HCT116 (cell line): ENCODE measurements around the gene ZBED3. TPM values are rescaled to one million over a fixed set of nuclear protein-coding genes. Genes with fewer than 3 reads are reported as not detected.
"Not testable (repeated sequence)": the region's sequence is repeated elsewhere in the genome, so short reads cannot be mapped to it uniquely, and the experiment has no call there.

Experiments
- ATAC-seq: fragments of 200-7000 bp; cut with Tn5 transposase; 2 replicates; pipeline ENCODE4 v1.9.1; 2020; ENCODE audit warnings: mild to moderate bottlenecking, moderate library complexity
- BruUV-seq: library from RNA; stranded (reverse); fragments of 400-500 nt; replicated peaks from 2 replicates; lab custom pipeline; 2021; lab: Mats Ljungman, UMichigan
- CTCF ChIA-PET: fragments of 300-600 bp; sonication (Branson Sonifier 250); formaldehyde crosslinking; loops from one replicate; lab custom pipeline; 2021; ENCODE audit warnings: antibody characterized with exemption; lab: Charles Lee
- POLR2A ChIA-PET: fragments of 300-600, 350-600 bp; sonication (Branson Sonifier 250); formaldehyde crosslinking; loops from one replicate; lab custom pipeline; 2021; ENCODE audit warnings: antibody characterized with exemption; lab: Charles Lee
- RAD21 ChIA-PET, 2 experiments: fragments of 300-600 bp; sonication (Branson Sonifier 250); formaldehyde crosslinking; loops; one replicate each; lab custom pipeline; 2023; ENCODE audit warnings: low total read pairs in 2 of 2; ENCODE audit not compliant: uncharacterized antibody in 2 of 2, unreplicated experiment in 2 of 2, low non-redundant PET in 1 of 2; lab: Charles Lee
- DNase-seq: peaks from one replicate; pipeline ENCODE4 v3.0.0-alpha.2; 2010; ENCODE audit warnings: low read depth, low spot score
- H2AFZ ChIP-seq: fragments of 200-600 bp; shearing (Covaris generic), sonication (generic); 2 replicates; pipeline ENCODE4 v1.6.1; 2017; ENCODE audit warnings: low read depth, mixed run types, mixed read lengths, antibody characterized with exemption, low read length; ENCODE audit not compliant: poor library complexity, severe bottlenecking
- H3K27ac ChIP-seq: 2 replicates; pipeline ENCODE4 v1.5.1; 2012; ENCODE audit warnings: low read depth, low read length
- H3K27me3 ChIP-seq: fragments of 200-600 bp; sonication (generic); 2 replicates; pipeline ENCODE4 v1.6.1; 2016; ENCODE audit warnings: mixed run types, low read length, mixed read lengths; ENCODE audit not compliant: insufficient read depth
- H3K36me3 ChIP-seq, 2 experiments: fragments of 200-500 bp in 1 of 2; fragments of 200-600 bp in 1 of 2; sonication (Bioruptor generic) in 1 of 2; sonication (generic) in 1 of 2; 2 replicates each; pipeline versions ENCODE4 v1.5.1 to v1.6.1; 2014 to 2016; ENCODE audit warnings: low read length in 2 of 2, inconsistent platforms in 1 of 2, mixed read lengths in 1 of 2, mixed run types in 1 of 2; ENCODE audit not compliant: insufficient read depth in 2 of 2, control insufficient read depth in 1 of 2
- H3K4me1 ChIP-seq, 2 experiments: fragments of 200-600 bp in 1 of 2; sonication (generic) in 1 of 2; 2 replicates each; pipeline versions ENCODE4 v1.5.1 to v1.6.1; 2012 to 2017; ENCODE audit warnings: low read length in 2 of 2, inconsistent platforms in 1 of 2, mild to moderate bottlenecking in 1 of 2, mixed read lengths in 1 of 2, mixed run types in 1 of 2, moderate library complexity in 1 of 2; ENCODE audit not compliant: insufficient read depth in 2 of 2, control insufficient read depth in 1 of 2
- H3K4me2 ChIP-seq: fragments of 200-600 bp; sonication (generic); 2 replicates; pipeline ENCODE4 v1.6.1; 2017; ENCODE audit warnings: mixed run types, low read length, mixed read lengths
- H3K4me3 ChIP-seq, 2 experiments: fragments of 200-600 bp in 1 of 2; sonication (generic) in 1 of 2; replicated peaks in 1 of 2; 2 replicates each; pipeline ENCODE4 v1.5.1; 2011 to 2016; ENCODE audit warnings: low read length in 2 of 2, control low read depth in 1 of 2, low read depth in 1 of 2, mild to moderate bottlenecking in 1 of 2, mixed read lengths in 1 of 2, mixed run types in 1 of 2
- H3K79me2 ChIP-seq: fragments of 200-600 bp; sonication (generic); 2 replicates; pipeline ENCODE4 v1.6.1; 2017; ENCODE audit warnings: mild to moderate bottlenecking, mixed run types, low read length, moderate library complexity, mixed read lengths; ENCODE audit not compliant: insufficient read depth
- H3K9ac ChIP-seq: fragments of 200-600 bp; sonication (generic); 2 replicates; pipeline ENCODE4 v1.6.1; 2016; ENCODE audit warnings: low read length, mixed read lengths
- H3K9me2 ChIP-seq: fragments of 200-600 bp; sonication (generic), shearing (Covaris generic); 2 replicates; pipeline ENCODE4 v1.6.1; 2017; ENCODE audit warnings: mixed run types, mild to moderate bottlenecking, moderate library complexity; ENCODE audit not compliant: insufficient read depth
- H3K9me3 ChIP-seq, 2 experiments: fragments of 200-500 bp in 1 of 2; fragments of 200-600 bp in 1 of 2; sonication (Bioruptor generic) in 1 of 2; sonication (generic) in 1 of 2; 2 replicates each; pipeline ENCODE4 v1.6.1; 2014 to 2017; ENCODE audit warnings: low read length in 2 of 2, mixed read lengths in 2 of 2, inconsistent platforms in 1 of 2, low read depth in 1 of 2, mild to moderate bottlenecking in 1 of 2, mixed run types in 1 of 2, moderate library complexity in 1 of 2; ENCODE audit not compliant: control insufficient read depth in 1 of 2, insufficient read depth in 1 of 2
- H4K20me1 ChIP-seq: fragments of 200-600 bp; sonication (generic), shearing (Covaris generic); 2 replicates; pipeline ENCODE4 v1.6.1; 2017; ENCODE audit warnings: mixed run types, mild to moderate bottlenecking, moderate library complexity; ENCODE audit not compliant: insufficient read depth
- ATF3 ChIP-seq: IDR thresholded peaks from 2 replicates; pipeline ENCODE4 v1.6.1; 2012
- CTCF ChIP-seq, 3 experiments: fragments of 200-600 bp in 1 of 3; sonication (generic) in 1 of 3; IDR thresholded peaks in 2 of 3; conservative IDR thresholded peaks in 1 of 3; 2 replicates each; pipeline ENCODE4 v1.5.1; 2012 to 2017; ENCODE audit warnings: low read depth in 2 of 3, low read length in 2 of 3, antibody characterized with exemption in 1 of 3, borderline replicate concordance in 1 of 3, control low read depth in 1 of 3, mild to moderate bottlenecking in 1 of 3, mixed read lengths in 1 of 3, mixed run types in 1 of 3, moderate library complexity in 1 of 3; ENCODE audit not compliant: insufficient read depth in 1 of 3
- EGR1 ChIP-seq: IDR thresholded peaks from 2 replicates; pipeline ENCODE4 v1.6.1; 2012; ENCODE audit warnings: low read depth
- ELF1 ChIP-seq: IDR thresholded peaks from 2 replicates; pipeline ENCODE4 v1.6.1; 2012; ENCODE audit warnings: low read depth, borderline replicate concordance
- EZH2 ChIP-seq: fragments of 200-600 bp; sonication (generic); IDR thresholded peaks from 2 replicates; pipeline ENCODE4 v1.6.1; 2017; ENCODE audit warnings: antibody characterized with exemption, mixed run types
- EZH2phosphoT487 ChIP-seq: fragments of 200-600 bp; IDR thresholded peaks from 2 replicates; pipeline ENCODE4 v1.6.1; 2018; ENCODE audit warnings: antibody characterized with exemption, borderline replicate concordance
- FOSL1 ChIP-seq: IDR thresholded peaks from 2 replicates; pipeline ENCODE4 v1.6.1; 2012; ENCODE audit warnings: low read depth
- POLR2AphosphoS5 ChIP-seq: IDR thresholded peaks from 2 replicates; pipeline ENCODE4 v1.6.1; 2011; ENCODE audit warnings: mild to moderate bottlenecking, low read depth, low read length, moderate library complexity
- RAD21 ChIP-seq: IDR thresholded peaks from 2 replicates; pipeline ENCODE4 v1.6.1; 2012; ENCODE audit warnings: low read depth, mild to moderate bottlenecking
- SRF ChIP-seq: IDR thresholded peaks from 2 replicates; pipeline ENCODE4 v1.6.1; 2012; ENCODE audit warnings: low read depth
- TCF7L2 ChIP-seq: IDR thresholded peaks from 2 replicates; pipeline ENCODE4 v1.7.0; 2011; ENCODE audit warnings: borderline replicate concordance, inconsistent platforms; ENCODE audit not compliant: insufficient read depth, insufficient read length; ENCODE audit errors: extremely low read depth
- ZBTB33 ChIP-seq: IDR thresholded peaks from 2 replicates; pipeline ENCODE4 v1.6.1; 2011; ENCODE audit warnings: mild to moderate bottlenecking, low read length, moderate library complexity; ENCODE audit not compliant: insufficient replicate concordance; ENCODE audit errors: extremely low read depth
- ZFX ChIP-seq: fragments of 450-650 bp; IDR thresholded peaks from 2 replicates; pipeline ENCODE4 v1.6.1; 2017
- intact Hi-C: fragments of 100-400 bp; cut with micrococcal nuclease; formaldehyde crosslinking; loops from 2 replicates; pipeline ENCODE4 v1.10.0; 2022
- total RNA-seq: library from RNA; stranded (reverse); gene quantifications from one replicate; pipeline ENCODE4 v1.2.1, GENCODE V29; 2021; ENCODE audit not compliant: unreplicated experiment
- TF ChIP-seq, protein P1 (sequence below): IDR thresholded peaks from 2 replicates; pipeline ENCODE4 v1.6.1; 2012

The ZBED3 gene
- total RNA-seq, 1 experiment from 2014 or later, result 12.7 TPM

DNA sequence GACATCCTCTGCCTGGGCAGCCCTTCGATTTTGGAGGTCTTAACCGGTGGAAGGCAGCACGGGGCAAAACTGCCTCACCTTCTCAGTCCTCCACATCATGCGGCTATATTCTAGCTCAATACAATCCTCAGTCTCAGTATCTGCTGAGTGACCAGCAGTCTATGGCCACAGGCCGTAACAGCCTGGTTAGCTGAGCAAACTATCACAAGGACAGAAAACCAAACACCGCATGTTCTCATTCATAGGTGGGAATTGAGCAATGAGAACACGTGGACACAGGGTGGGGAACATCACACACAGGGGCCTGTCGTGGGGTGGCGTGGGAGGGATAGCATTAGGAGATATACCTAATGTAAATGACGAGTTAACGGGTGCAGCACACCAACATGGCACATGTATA, 6.6 kb downstream of the ZBED3 start:
- POLR2A ChIA-PET, H3K79me2 ChIP-seq: not testable (repeated sequence)
- CTCF ChIA-PET, result interaction anchor here (1.4 kb wide), 1 partner anchor 254 kb away, joined by 3 read pairs; no protein-coding TSS in a partner anchor

DNA sequence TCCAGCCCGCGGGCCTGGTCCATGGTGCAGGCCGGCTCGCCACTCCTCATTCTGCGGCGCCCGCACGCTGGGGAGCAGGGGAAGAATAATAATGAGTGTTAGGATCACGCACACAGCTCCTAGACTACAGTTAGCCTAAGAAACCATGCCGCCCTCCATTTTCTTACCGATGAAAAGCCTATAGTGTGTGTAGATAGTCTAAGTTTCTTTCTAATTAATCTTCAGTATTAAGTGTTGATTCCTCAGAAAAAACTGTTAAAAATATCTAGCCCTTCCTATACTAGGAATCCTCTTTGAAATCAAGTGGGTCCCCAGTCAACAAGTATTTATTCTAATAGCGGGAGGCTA, 9.3 kb downstream of the ZBED3 start:
- ChIA-PET CTCF (interaction anchor here (0.9 kb wide), 1 partner anchor 8 kb away, joined by 3 read pairs; no protein-coding TSS in a partner anchor), RAD21 (no interaction called here), POLR2A (no interaction called here)
- no peaks in the 10 kb centered on the region for H4K20me1 ChIP-seq
- no peaks in the 10 kb centered on the region for H3K9me3 ChIP-seq
- intact Hi-C loops, result no loop called here
- no peak overlapping the region for H3K4me2 ChIP-seq
- H3K36me3 ChIP-seq, result no peaks in the 10 kb centered on the region
- no peaks in the 10 kb centered on the region for H3K9me2 ChIP-seq
- no peaks in the 10 kb centered on the region for H3K79me2 ChIP-seq
- no TSS peak for BruUV-seq
- DNase-seq (no peak), ATAC-seq (no peak)
- H3K4me1 ChIP-seq, result no peaks in the 10 kb centered on the region
- H2AFZ ChIP-seq, result no peak overlapping the region
- H3K9ac ChIP-seq, result no peak overlapping the region
- TF ChIP-seq EGR1, result no peak
- TF ChIP-seq, protein P1, sequence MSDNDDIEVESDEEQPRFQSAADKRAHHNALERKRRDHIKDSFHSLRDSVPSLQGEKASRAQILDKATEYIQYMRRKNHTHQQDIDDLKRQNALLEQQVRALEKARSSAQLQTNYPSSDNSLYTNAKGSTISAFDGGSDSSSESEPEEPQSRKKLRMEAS, result no peak
- TF ChIP-seq CTCF (IDR thresholded peaks at IDR 0.05 in 2 of 3, conservative IDR thresholded peaks at IDR 0.05 in 1 of 3; ENCODE audit: borderline replicate concordance in 1 of 3, insufficient read depth in 1 of 3, low read depth in 2 of 3, low read length in 2 of 3), result no peak
- TF ChIP-seq ZFX, result no peak
- no peak for TF ChIP-seq ELF1
- TF ChIP-seq ATF3, result no peak
- TF ChIP-seq FOSL1, result no peak
- no peak for TF ChIP-seq SRF
- TF ChIP-seq TCF7L2, result no peak
- no peak for TF ChIP-seq POLR2AphosphoS5
- no peak for TF ChIP-seq ZBTB33
- no peak for TF ChIP-seq EZH2
- no peak for TF ChIP-seq EZH2phosphoT487
- no peak for TF ChIP-seq RAD21
- no peak overlapping the region for H3K27ac ChIP-seq
- H3K4me3 ChIP-seq, result no peak overlapping the region
- no peaks in the 10 kb centered on the region for H3K27me3 ChIP-seq

More for the DNA sequence above, 6.6 kb downstream of the ZBED3 start:
- intact Hi-C loops, H3K4me1 ChIP-seq, H3K9me3 ChIP-seq, H4K20me1 ChIP-seq, H3K4me2 ChIP-seq, H3K9ac ChIP-seq, ATAC-seq, DNase-seq, H3K4me3 ChIP-seq, H3K36me3 ChIP-seq, BruUV-seq, H3K27ac ChIP-seq, RAD21 ChIA-PET, H2AFZ ChIP-seq, H3K27me3 ChIP-seq, H3K9me2 ChIP-seq: not testable (repeated sequence)
